NCI-H510A (cell line): Measurements from ENCODE around the gene MUS81.
"Not testable (repeated sequence)": the region's sequence is repeated elsewhere in the genome, so short reads cannot be mapped to it uniquely, and the experiment has no call there.

Source experiments
- DNase-seq: peaks from one replicate; lab custom pipeline; 2025; lab: John Stamatoyannopoulos, UW

MUS81 gene

DNA sequence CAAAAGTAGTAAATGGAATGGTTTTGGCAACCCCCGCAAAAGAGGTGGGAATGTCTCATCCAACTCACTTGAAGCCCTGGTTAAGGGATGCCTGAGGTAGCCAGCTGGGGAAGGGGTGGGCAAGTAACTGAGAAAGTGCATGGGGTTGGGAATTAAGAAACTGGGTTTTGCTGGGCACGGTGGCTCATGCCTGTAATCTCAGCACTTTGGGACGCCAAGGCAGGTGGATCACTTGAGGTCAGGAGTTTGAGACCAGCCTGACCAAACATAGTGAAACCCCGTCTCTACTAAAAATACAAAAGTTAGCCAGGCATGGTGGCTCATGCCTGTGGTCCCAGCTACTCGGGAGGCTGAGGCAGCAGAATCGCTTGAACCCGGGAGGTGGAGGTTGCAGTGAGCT is 11.5 kb upstream of the MUS81 start:
- not testable (repeated sequence) for DNase-seq

- no peak for DNase-seq
Observed at GRCh38 chr11:65849366-65849765, 10.9 kb upstream of the MUS81 start.

GRCh38 chr11:65849771-65850216 is 10.4 kb upstream of the MUS81 start:
- DNase-seq, result no peak

DNA sequence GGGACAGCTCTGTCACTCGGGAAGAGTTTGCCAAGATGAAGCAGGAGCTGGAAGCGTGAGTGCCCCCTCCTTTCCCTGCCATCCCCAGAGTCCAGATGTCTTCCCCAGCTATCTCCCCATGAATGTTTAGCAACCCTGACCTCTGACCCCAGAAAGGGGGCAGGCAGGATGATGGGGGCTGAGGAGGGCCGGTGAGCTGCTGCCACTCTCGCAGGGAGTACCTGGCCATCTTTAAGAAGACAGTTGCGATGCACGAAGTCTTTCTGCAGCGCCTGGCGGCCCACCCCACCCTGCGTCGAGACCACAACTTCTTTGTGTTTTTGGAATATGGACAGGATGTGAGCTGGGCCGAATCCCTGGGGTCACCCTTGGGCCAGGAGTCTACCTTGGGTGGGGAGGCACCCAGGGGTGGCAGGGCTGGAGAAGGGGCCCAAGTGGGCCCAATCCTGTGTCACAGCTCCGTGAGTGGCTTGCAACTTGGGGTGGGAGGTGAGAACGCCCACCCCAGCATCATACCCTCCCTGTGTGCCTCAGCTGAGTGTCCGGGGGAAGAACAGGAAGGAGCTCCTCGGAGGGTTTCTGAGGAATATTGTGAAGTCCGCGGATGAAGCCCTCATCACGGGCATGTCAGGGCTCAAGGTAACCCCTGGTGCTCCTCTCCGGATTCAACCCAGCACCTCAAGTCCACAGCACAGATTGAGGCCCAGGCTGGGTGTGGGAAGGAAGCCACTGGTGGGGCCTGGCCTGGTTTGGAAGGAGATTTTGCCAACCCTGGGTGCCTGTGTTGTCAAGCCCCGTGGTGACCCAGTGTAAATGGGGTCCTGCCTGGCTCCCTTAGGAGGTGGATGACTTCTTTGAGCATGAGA is 9.8 kb upstream of the MUS81 start:
- no peak for DNase-seq

GRCh38 chr11:65851083-65851579 is 9.1 kb upstream of the MUS81 start:
- DNase-seq, result no peak

- no peak for DNase-seq
Observed at GRCh38 chr11:65851811-65852507, 8.3 kb upstream of the MUS81 start.

DNA sequence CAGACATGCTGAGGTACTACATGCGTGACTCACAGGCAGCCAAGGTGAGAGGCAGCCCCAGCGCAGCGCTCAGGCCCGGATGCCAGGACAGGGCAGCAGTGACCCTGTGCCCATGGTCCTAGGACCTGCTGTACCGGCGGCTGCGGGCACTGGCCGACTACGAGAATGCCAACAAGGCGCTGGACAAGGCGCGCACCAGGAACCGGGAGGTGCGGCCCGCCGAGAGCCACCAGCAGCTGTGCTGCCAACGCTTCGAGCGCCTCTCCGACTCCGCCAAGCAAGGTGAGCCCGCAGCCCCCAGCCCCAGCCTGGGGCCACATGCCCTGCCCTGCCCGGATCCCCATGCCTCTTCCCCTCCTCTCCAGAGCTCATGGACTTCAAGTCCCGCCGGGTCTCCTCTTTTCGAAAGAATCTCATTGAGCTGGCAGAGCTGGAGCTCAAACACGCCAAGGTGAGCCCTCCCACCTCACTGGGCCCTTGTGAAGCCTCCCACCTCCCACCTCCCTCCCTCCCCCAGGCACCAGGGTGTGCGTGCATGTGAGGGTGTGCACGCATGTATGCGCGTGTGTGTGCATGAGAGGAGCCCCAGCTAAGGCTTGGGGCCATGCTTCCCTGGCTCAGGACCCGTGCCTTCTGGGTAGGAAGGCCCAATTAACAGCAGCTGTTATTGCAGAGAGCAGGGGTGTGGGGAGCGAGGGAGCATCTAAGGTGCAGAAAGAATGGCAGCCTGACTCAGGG is 7.6 kb upstream of the MUS81 start:
- DNase-seq, result no peak

DNA sequence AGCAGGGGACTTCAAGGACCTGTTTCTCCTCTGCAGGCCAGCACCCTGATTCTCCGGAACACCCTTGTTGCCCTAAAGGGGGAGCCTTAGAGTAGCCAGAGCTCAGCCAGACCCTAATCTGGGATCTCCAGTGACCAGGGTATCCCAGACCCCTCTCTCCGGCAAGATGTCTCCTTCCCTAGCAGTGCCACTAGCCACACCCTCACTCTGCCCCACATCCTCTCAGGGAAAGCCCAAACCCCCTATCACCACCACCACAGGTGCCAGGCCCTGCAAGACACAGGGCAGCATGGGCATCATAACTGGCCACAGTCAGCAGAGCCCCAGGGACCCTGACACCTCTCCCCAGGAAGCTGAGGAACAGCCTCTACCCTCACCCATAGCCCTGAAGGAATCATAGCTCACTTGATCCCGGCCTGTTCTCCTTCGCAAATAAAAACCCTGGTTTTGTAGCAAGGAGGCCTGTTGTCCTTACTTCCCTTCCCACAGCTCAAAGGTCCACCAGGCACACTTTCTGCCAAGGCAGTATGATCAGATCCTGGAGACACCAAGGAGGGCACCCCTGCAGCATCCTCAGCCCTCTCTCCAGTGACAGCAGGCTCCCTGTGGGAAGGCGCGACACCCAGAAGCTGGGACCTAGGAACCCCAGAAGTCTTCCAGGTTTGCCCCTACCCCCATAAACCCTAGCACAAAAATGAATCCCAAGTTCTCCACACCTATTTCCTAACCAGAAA is 6.8 kb upstream of the MUS81 start:
- DNase-seq, result no peak

DNA sequence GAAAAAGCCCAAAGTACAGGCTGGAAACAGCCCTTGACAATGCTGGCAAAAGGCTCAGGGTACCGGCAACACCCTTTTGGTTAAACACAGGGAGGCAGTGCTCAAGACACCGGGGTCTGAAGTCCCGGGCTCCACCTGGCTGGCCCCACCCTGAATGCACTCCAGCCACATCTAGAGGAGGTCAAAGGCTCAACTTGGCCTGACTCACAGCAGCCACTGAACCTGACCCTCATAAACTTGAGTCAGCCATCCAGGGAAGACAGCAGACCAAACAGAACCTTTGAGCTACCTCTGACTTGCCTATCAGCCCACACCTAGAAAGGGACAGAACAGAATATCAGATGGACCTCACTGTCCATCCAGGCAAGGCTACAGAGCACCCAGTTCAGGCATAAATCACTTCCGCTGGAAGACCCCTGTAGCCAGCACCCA is 6.1 kb upstream of the MUS81 start:
- no peak for DNase-seq

DNA sequence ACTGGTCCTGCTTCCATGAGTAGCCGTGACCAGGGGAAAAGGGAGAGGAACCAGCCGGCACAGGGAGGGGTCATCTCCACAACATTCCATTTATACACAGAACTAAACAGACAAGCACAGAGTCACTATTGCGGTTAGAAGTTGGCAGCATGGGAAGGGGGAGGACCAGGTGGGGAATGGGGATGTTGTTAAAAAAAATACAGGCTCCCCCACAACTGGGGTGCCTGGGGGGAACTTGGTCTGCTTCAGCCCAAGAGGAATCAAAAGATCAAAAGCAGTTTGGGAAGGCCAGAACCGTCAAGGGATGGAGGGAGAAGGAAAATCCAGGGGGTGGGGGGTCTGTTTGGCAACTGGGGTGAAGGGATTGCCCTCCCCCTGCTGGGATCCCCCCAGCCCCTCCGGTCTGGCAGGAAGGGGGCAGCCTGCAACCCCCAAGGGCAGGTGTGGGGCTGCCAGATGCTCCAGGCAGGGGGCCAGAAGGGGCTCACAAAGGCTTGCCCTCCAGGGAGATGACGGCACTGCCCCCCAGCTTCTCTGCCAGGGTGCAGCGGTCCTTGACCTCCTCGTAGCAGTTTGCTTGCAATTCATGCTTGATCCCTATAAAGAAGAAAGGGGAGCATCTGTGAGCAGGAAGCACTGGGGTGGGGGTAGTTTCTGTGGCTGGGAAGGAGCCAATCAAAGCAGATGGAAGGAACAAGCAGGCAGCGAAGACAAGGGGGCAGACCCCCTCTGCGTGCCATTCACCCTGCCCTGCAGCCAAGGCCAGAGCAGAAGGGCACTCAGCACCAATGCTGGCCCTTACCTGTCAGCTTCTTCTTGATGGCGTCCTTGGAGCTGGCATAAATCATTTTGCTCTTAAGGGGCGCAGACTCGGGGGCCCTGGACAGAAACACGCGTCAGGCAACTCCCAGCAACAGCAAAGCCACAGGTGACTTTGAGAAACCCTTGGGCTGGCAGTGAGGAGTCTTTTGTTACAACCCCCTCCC is 5.1 kb upstream of the MUS81 start:
- no peak for DNase-seq

DNA sequence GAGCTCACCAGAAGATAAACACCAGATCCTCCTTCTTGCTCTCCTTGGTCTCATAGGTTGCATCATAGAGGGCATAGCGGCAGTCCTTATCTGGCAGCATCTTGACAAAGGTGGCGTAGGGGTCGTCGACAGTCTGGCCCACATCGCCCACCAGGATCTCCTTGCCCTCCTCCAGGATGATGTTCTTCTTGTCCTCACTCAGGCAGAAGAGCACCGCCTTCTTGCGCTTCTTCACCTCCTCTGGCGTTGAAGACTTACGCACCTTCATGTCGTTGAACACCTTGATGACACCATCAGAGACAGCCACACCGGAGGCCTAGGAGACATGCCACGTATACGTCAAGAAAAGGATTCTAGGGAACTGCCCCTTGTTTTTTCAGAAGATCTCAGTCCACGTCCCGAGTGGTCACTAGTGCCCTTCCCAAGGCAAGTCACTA is 4.3 kb upstream of the MUS81 start:
- no peak for DNase-seq

DNA sequence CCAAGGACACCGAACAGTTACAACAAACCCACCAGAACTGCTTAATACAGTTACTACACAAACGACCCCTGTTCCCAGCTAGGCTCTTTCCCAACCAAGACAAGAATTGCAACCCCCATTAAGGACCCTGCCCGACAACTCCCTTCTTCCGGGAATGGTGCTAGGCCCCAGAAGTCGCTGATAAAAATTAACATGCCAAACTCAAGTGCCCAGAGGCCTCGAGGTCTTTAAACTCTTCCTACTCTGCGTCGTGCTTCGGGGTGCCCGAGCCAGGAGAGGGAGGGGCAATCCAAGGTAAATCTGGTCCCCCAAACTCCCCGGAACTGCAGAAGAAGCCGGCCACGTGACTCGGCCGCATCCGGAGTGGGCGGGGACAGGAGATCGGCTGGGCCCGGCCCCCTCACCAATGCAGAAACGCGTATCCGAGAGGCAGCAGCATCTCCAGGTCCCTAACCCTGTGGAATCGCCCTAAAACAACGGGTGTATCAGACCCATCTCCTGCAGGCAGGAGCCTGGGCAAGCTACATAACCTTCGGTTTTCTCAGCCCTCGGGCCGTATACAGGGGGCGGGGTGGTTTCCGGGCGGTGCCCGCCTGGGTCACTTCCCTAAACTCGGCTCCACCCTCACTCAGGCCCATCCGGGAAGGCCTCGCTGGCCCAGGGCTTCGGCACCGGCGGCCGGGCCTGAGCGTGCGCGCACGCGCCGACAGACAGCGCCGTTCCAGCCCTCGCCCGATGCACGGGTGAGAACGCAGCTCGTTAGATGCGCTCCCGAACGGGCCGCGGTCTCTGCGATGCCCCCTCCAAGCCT is 3.3 kb upstream of the MUS81 start:
- peak; percentile 65 for DNase-seq

GRCh38 chr11:65857500-65857852 is 2.8 kb upstream of the MUS81 start:
- no peak for DNase-seq

DNA sequence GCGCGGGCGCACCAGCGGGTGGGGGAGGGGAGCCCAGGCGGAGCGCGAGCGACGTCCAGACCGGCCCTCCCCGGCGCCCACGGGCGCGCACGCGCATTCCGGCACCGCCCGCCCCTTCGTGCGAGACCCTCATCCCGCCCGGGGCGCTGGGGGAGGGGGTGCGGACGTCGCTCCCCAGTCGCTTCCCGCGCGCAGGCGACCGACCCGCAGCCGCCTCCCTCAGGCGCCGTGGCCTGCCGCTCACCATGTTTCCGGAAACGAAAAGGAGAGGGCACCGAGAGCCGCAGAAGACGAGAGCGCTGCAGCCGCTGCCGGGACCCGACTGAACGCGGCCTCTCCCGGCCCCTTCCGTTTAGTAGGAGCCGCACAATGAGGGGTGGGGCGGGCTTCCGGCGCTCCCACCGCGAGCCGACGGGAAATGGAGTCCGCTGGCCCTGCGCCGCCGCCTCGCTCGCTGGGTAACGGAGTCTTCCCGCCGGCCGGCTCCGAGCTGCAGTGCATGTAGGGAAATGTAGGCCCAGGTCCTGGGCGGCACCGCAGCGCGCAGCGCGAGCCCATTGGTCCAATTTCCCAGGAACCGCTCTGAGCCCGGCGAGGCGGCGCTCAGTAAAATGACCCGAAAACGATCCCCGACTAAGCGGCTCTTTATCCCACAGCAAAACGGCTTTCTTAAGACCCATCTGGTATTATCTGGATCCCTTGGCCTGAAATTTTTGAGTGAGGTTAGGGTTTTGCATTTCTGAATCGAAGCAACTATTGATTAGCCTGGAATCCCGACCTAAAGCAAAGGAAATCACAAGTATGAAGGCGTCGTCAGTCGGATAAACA is 2.2 kb upstream of the MUS81 start, which contains the start of gene CFL1:
Gene CFL1 (minus strand): TSS at position 328 of the 828 bp plus-strand sequence. CDS start 81 bp downstream, at position 247.
- peak; percentile 96 for DNase-seq

DNA sequence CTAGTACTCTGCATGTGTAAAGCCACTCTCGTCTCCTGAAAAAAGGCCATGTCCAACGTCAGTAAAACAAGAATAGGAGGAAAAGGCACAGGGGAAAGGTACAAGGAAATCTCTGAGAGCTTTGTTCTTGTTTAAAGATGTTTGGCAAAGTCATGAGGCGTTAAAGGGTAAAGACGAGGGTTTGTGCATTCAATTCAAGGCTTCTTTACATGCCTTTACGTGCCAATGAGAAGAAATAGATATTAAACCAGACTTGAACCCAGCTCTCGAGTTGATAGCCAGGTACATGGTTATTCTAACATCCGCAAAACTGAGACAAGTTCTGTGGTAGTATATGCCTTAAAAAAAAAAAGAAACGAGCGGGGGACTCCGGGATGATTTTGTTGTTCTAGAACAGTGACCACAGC is 1.5 kb upstream of the MUS81 start:
- DNase-seq, result no peak

GRCh38 chr11:65859095-65859811 is 980 bp upstream of the MUS81 start:
- peak; percentile 99 for DNase-seq

- no peak for DNase-seq
Observed at GRCh38 chr11:65859812-65860277, 388 bp upstream of the MUS81 start.

GRCh38 chr11:65861165-65861505 is 902 bp downstream of the MUS81 start:
- no peak for DNase-seq
